Trophoblast cell (in vitro differentiated cells and primary cell): Measurements from ENCODE around the gene ATP6V1E1.

Experiments used
- DNase-seq, 2 donors: peaks; one replicate each; pipeline ENCODE4 v3.0.0-alpha.2; 2016
- H2AFZ ChIP-seq: 2 replicates; pipeline ENCODE4 v1.6.1; 2013; ENCODE audit warnings: low read length, moderate library complexity, mild to moderate bottlenecking; ENCODE audit not compliant: insufficient read depth, poor library complexity
- H2AK5ac ChIP-seq: 2 replicates; pipeline ENCODE4 v1.6.1; 2013; ENCODE audit warnings: mild to moderate bottlenecking, low read length
- H2BK120ac ChIP-seq: 2 replicates; pipeline ENCODE4 v1.6.1; 2013; ENCODE audit warnings: low read length, mild to moderate bottlenecking, moderate library complexity; ENCODE audit not compliant: insufficient read depth, poor library complexity
- H2BK12ac ChIP-seq: 2 replicates; pipeline ENCODE4 v1.6.1; 2013; ENCODE audit warnings: mild to moderate bottlenecking, low read length, moderate library complexity
- H2BK5ac ChIP-seq: 2 replicates; pipeline ENCODE4 v1.6.1; 2013; ENCODE audit warnings: low read length, low read depth, moderate library complexity, mild to moderate bottlenecking; ENCODE audit not compliant: poor library complexity
- H3K14ac ChIP-seq: 2 replicates; pipeline ENCODE4 v1.6.1; 2013; ENCODE audit warnings: mild to moderate bottlenecking, low read length
- H3K18ac ChIP-seq: 2 replicates; pipeline ENCODE4 v1.6.1; 2013; ENCODE audit warnings: mild to moderate bottlenecking, low read length
- H3K23ac ChIP-seq: 2 replicates; pipeline ENCODE4 v1.6.1; 2013; ENCODE audit warnings: low read length
- H3K27ac ChIP-seq: 2 replicates; pipeline ENCODE4 v1.5.1; 2013; ENCODE audit warnings: low read depth, mild to moderate bottlenecking, inconsistent platforms, low read length, moderate library complexity
- H3K27me3 ChIP-seq: 2 replicates; pipeline ENCODE4 v1.6.1; 2013; ENCODE audit warnings: inconsistent platforms, mild to moderate bottlenecking, low read length, moderate library complexity; ENCODE audit not compliant: insufficient read depth
- H3K36me3 ChIP-seq, 2 experiments: 1 replicate in 1 of 2; 2 replicates in 1 of 2; pipeline ENCODE4 v1.6.1; 2013; ENCODE audit warnings: low read length in 2 of 2, mild to moderate bottlenecking in 2 of 2, moderate library complexity in 1 of 2; ENCODE audit not compliant: insufficient read depth in 2 of 2, control insufficient read depth in 1 of 2
- H3K4ac ChIP-seq: 2 replicates; pipeline ENCODE4 v1.6.1; 2013; ENCODE audit warnings: low read depth, mild to moderate bottlenecking, low read length, moderate library complexity
- H3K4me1 ChIP-seq, 2 experiments: 1 replicate in 1 of 2; 2 replicates in 1 of 2; pipeline ENCODE4 v1.6.1; 2013; ENCODE audit warnings: low read length in 2 of 2, mild to moderate bottlenecking in 2 of 2, moderate library complexity in 1 of 2; ENCODE audit not compliant: insufficient read depth in 2 of 2, control insufficient read depth in 1 of 2
- H3K4me2 ChIP-seq: 2 replicates; pipeline ENCODE4 v1.6.1; 2013; ENCODE audit warnings: inconsistent platforms, mild to moderate bottlenecking, low read length, moderate library complexity
- H3K4me3 ChIP-seq: 2 replicates; pipeline ENCODE4 v1.5.1; 2013; ENCODE audit warnings: mild to moderate bottlenecking, low read depth, low read length, inconsistent platforms
- H3K79me1 ChIP-seq: one replicate; pipeline ENCODE4 v1.6.1; 2013; ENCODE audit warnings: low read length
- H3K79me2 ChIP-seq: 2 replicates; pipeline ENCODE4 v1.6.1; 2013; ENCODE audit warnings: low read length, mild to moderate bottlenecking; ENCODE audit not compliant: control insufficient read depth, insufficient read depth, poor library complexity
- H3K9ac ChIP-seq: 2 replicates; pipeline ENCODE4 v1.6.1; 2013; ENCODE audit warnings: mild to moderate bottlenecking, low read length
- H3K9me3 ChIP-seq: 2 replicates; pipeline ENCODE4 v1.6.1; 2013; ENCODE audit warnings: low read depth, mild to moderate bottlenecking, control low read depth, inconsistent platforms, low read length; ENCODE audit not compliant: insufficient read depth
- H4K12ac ChIP-seq: 2 replicates; pipeline ENCODE4 v1.6.1; 2013; ENCODE audit warnings: low read depth, mild to moderate bottlenecking, low read length, moderate library complexity
- H4K8ac ChIP-seq: 2 replicates; pipeline ENCODE4 v1.6.1; 2013; ENCODE audit warnings: low read depth, mild to moderate bottlenecking, low read length, moderate library complexity
- H4K91ac ChIP-seq: one replicate; pipeline ENCODE4 v1.6.1; 2013; ENCODE audit warnings: low read depth, mild to moderate bottlenecking, low read length, moderate library complexity
- WGBS: extraction: QIAGEN DNeasy Blood & Tissue Kit; methylation state at CpG from one replicate; pipeline ENCODE4 v1.1.7; 2013; ENCODE audit warnings: missing lambda C conversion rate; ENCODE audit not compliant: insufficient read length, insufficient coverage; ENCODE audit errors: extremely low coverage; 5-methylcytosine and 5-hydroxymethylcytosine counted together

ATP6V1E1 gene

GRCh38 chr22:17634696-17635095, 6.1 kb upstream of the ATP6V1E1 start:
- Histone ChIP-seq H2AK5ac (no peak overlapping the region), H3K4ac (no peak overlapping the region), H3K23ac (no peak overlapping the region), H3K9ac (no peak overlapping the region), H4K12ac (no peak overlapping the region), H2AFZ (no peak overlapping the region), H3K36me3 (no peaks in the 10 kb centered on the region), H3K79me1 (peaks cover 24% of the 10 kb centered on the region), H3K4me1 (peaks cover 8 to 14% of the 10 kb centered on the region in 2 experiments), H3K9me3 (no peaks in the 10 kb centered on the region), H3K4me2 (no peak overlapping the region), H2BK120ac (peak overlapping the region; percentile 100), H3K4me3 (no peak overlapping the region), H4K91ac (peak overlapping the region; percentile 91), H2BK12ac (peak overlapping the region; percentile 98), H3K27me3 (no peaks in the 10 kb centered on the region), H3K18ac (no peak overlapping the region), H4K8ac (no peak overlapping the region), H2BK5ac (no peak overlapping the region), H3K79me2 (peaks cover 12% of the 10 kb centered on the region), H3K14ac (peak overlapping the region; percentile 81), H3K27ac (no peak overlapping the region)
- no peak for DNase-seq
- WGBS, result no CpG with 5 or more reads among the region's 3 CpGs

GRCh38 chr22:17633998-17634323, 5.4 kb upstream of the ATP6V1E1 start:
- H2AK5ac ChIP-seq, result no peak overlapping the region
- no peak overlapping the region for H3K4me3 ChIP-seq
- peak overlapping the region; percentile 35 for H3K4ac ChIP-seq
- H3K79me1 ChIP-seq, result peaks cover 21% of the 10 kb centered on the region
- no peaks in the 10 kb centered on the region for H3K27me3 ChIP-seq
- H3K27ac ChIP-seq, result peak overlapping the region; percentile 97
- DNase-seq, result no peak
- H3K9ac ChIP-seq, result no peak overlapping the region
- peak overlapping the region; percentile 46 for H3K18ac ChIP-seq
- H3K23ac ChIP-seq, result no peak overlapping the region
- no peaks in the 10 kb centered on the region for H3K36me3 ChIP-seq
- H3K4me2 ChIP-seq, result peak overlapping the region; percentile 49
- H2BK120ac ChIP-seq, result peak overlapping the region; percentile 100
- peaks cover 10% of the 10 kb centered on the region for H3K79me2 ChIP-seq
- H2BK12ac ChIP-seq, result peak overlapping the region; percentile 98
- H3K4me1 ChIP-seq, result peaks cover 8 to 13% of the 10 kb centered on the region in 2 experiments
- no peak overlapping the region for H2AFZ ChIP-seq
- WGBS, result no CpG with 5 or more reads among the region's 3 CpGs
- peak overlapping the region; percentile 99 for H2BK5ac ChIP-seq
- peak overlapping the region; percentile 99 for H4K91ac ChIP-seq
- H4K12ac ChIP-seq, result no peak overlapping the region
- no peaks in the 10 kb centered on the region for H3K9me3 ChIP-seq
- peak overlapping the region; percentile 94 for H4K8ac ChIP-seq
- peak overlapping the region; percentile 99 for H3K14ac ChIP-seq

- H4K12ac ChIP-seq, result peak overlapping the region; percentile 89
- H4K91ac ChIP-seq, result peak overlapping the region; percentile 99
- H3K27me3 ChIP-seq, result no peaks in the 10 kb centered on the region
- peak overlapping the region; percentile 91 for H3K18ac ChIP-seq
- peak overlapping the region; percentile 94 for H4K8ac ChIP-seq
- peak overlapping the region; percentile 100 for H2BK12ac ChIP-seq
- WGBS, result no CpG with 5 or more reads among the region's 4 CpGs
- no peak overlapping the region for H3K23ac ChIP-seq
- peaks cover 8 to 13% of the 10 kb centered on the region in 2 experiments for H3K4me1 ChIP-seq
- H3K79me1 ChIP-seq, result peaks cover 20% of the 10 kb centered on the region
- H3K36me3 ChIP-seq, result no peaks in the 10 kb centered on the region
- peak overlapping the region; percentile 49 for H3K4me2 ChIP-seq
- DNase-seq, result peak; percentile 94 to 98
- H3K14ac ChIP-seq, result peak overlapping the region; percentile 99
- no peak overlapping the region for H3K4me3 ChIP-seq
- peak overlapping the region; percentile 94 for H3K4ac ChIP-seq
- H2AFZ ChIP-seq, result peak overlapping the region; percentile 91
- H3K79me2 ChIP-seq, result peaks cover 10% of the 10 kb centered on the region
- H3K27ac ChIP-seq, result peak overlapping the region; percentile 97
- peak overlapping the region; percentile 94 for H2AK5ac ChIP-seq
- H3K9me3 ChIP-seq, result no peaks in the 10 kb centered on the region
- H3K9ac ChIP-seq, result no peak overlapping the region
- H2BK120ac ChIP-seq, result peak overlapping the region; percentile 100
- H2BK5ac ChIP-seq, result peak overlapping the region; percentile 99
These were observed 4.9 kb upstream of the ATP6V1E1 start for GRCh38 chr22:17633217-17633997.

GRCh38 chr22:17631076-17631565, 2.6 kb upstream of the ATP6V1E1 start:
- peak overlapping the region; percentile 10 for H2BK5ac ChIP-seq
- no peak overlapping the region for H3K4me3 ChIP-seq
- H2AFZ ChIP-seq, result no peak overlapping the region
- peaks cover 17% of the 10 kb centered on the region for H3K79me1 ChIP-seq
- H3K18ac ChIP-seq, result no peak overlapping the region
- no peak overlapping the region for H2BK120ac ChIP-seq
- H3K36me3 ChIP-seq, result peaks cover 4 to 5% of the 10 kb centered on the region in 2 experiments
- no peaks in the 10 kb centered on the region for H3K27me3 ChIP-seq
- H3K4ac ChIP-seq, result peak overlapping the region; percentile 31
- WGBS, result no CpG with 5 or more reads among the region's 9 CpGs
- H3K9me3 ChIP-seq, result no peaks in the 10 kb centered on the region
- no peak overlapping the region for H3K14ac ChIP-seq
- no peak overlapping the region for H4K8ac ChIP-seq
- H3K4me2 ChIP-seq, result no peak overlapping the region
- peak overlapping the region; percentile 66 for H2BK12ac ChIP-seq
- peak overlapping the region; percentile 59 for H4K91ac ChIP-seq
- no peak overlapping the region for H3K9ac ChIP-seq
- H3K79me2 ChIP-seq, result peaks cover 15% of the 10 kb centered on the region
- DNase-seq, result no peak
- H3K4me1 ChIP-seq, result peaks cover 9 to 11% of the 10 kb centered on the region in 2 experiments
- H3K27ac ChIP-seq, result no peak overlapping the region
- H2AK5ac ChIP-seq, result peak overlapping the region; percentile 74
- H3K23ac ChIP-seq, result no peak overlapping the region
- no peak overlapping the region for H4K12ac ChIP-seq
